ENCODE measurements around the gene GRB10. TPM values are rescaled to one million over a fixed set of nuclear protein-coding genes. Genes with fewer than 3 reads are reported as not detected.

Gene GRB10
- total and polyA plus RNA-seq, 2 donors = 42.3 to 44.3 TPM

DNA sequence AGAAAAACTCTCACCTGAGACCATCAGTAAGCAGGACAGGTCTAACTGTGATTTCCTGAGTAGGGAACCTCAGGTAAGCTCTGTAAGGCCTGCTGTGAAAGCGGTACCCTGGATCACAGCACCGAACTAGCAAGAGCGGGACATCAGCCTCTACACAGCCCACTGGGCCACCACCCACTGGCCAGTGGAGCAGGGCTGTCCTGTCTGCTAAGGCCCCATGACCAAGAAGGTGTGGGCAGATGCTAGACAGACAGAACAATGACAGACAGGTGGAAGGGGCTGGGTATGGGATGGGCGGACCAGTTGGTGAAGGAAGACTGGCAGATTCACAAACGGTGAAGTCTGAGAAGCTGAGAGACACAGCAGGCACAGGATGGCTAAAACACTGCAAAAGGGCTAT lies 138.1 kb downstream of the GRB10 start:
- WGBS = 84% methylated on average over 5 of the region's 5 CpGs
- Histone ChIP-seq H3K4me3 (ENCODE audit: low read depth, low read length) (no peak overlapping the region), H3K27ac (ENCODE audit: low read depth) (no peak overlapping the region), H3K4me1 (ENCODE audit: insufficient read depth) (no peaks in the 10 kb centered on the region), H3K36me3 (ENCODE audit: insufficient read depth) (no peaks in the 10 kb centered on the region)
- DNase-seq (ENCODE audit: extremely low spot score) = no peak

DNA sequence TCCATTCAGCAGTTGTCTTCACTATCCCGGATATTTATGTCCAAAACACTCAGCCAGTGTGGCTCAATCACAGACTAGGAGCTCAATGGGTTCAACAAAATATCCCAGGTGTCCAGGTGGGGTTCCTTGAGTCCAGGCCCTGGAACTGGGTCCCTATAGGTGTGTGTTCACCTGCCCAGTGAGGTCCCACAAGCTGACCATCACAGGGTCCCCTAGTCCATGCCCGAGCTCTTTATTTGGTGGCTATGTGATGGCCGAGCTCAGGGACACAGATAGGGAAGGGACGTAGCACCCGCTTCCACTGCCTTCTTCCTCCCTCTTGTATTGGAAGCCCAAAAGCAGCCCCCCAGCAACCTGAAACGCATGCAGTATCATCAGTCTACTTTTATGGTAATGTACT lies 138.6 kb downstream of the GRB10 start:
- Histone ChIP-seq H3K36me3 (ENCODE audit: insufficient read depth) (no peaks in the 10 kb centered on the region), H3K4me3 (ENCODE audit: low read depth, low read length) (no peak overlapping the region), H3K4me1 (ENCODE audit: insufficient read depth) (no peaks in the 10 kb centered on the region), H3K27ac (ENCODE audit: low read depth) (no peak overlapping the region)
- WGBS = 91% methylated on average over 6 of the region's 6 CpGs
- DNase-seq (ENCODE audit: extremely low spot score) = no peak

DNA sequence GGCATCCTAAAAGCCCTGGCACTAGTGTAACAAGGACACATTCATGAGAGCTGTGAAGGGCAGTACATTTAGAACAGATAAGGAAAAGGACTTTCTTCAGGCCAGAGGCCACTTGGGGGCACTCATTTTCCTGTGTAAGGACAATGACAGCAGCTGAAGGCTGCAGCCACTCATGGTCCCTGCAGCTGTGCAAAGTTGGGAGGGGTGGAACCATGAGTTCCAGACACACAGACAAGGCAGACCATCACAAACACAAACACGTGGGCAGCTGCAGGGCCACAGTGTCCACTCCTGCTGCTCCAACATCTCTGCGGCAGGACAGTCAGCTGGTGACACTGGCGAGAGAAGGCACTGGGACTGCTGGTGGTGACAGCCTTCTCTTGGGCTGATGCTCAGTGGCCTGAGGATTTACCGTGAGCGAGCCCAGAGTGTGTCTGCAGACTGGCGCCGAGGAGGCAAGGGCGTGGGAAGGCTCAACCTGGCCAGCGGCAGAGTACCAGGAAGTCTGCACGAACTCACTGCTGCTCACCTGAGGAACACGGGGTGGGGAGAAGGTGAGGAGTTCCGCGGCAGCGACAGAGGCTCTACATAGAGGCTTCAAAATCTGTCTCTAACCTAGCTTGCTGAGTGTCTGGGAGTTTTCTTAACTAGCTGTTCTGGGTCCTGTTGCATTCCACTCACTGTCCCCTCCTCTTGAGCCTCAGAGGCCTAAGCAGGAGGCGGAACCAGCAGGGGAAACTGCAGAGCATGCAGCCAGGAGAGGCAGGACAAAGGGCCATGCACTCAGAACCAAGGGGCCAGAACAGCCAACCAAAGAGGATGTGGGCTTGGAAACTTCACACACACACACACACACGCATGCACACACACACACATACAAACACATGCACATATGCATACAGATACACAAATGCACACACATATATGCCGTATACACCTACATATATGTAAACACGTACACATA lies 141.0 kb downstream of the GRB10 start:
- no peak overlapping the region for H3K4me3 ChIP-seq (ENCODE audit: low read depth, low read length)
- H3K27ac ChIP-seq (ENCODE audit: low read depth) = no peak overlapping the region
- no peaks in the 10 kb centered on the region for H3K4me1 ChIP-seq (ENCODE audit: insufficient read depth)
- no peak for DNase-seq (ENCODE audit: extremely low spot score)
- no peaks in the 10 kb centered on the region for H3K36me3 ChIP-seq (ENCODE audit: insufficient read depth)
- 89% methylated on average over 18 of the region's 18 CpGs for WGBS

DNA sequence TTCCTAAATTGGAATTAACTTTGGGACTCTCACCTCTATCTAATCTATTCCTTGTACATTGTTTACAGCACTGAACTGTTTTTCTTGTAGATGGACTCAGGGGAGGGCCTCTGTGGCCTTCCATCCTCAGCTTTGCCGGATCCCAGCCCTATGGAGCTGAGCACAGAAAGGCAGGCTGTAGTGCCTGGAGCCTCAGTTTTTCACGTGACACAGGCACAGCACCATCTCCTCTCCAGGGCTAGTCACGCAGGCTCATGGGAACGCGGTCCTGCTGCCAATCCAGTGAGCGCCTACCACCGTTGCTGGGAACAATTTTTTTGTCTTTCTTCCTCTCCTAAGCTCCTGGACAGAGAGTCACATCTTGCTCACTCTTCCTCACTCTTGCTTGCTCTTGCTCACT lies 141.9 kb downstream of the GRB10 start:
- H3K4me1 ChIP-seq (ENCODE audit: insufficient read depth) = no peaks in the 10 kb centered on the region
- no peaks in the 10 kb centered on the region for H3K36me3 ChIP-seq (ENCODE audit: insufficient read depth)
- DNase-seq (ENCODE audit: extremely low spot score) = no peak
- no peak overlapping the region for H3K4me3 ChIP-seq (ENCODE audit: low read depth, low read length)
- no peak overlapping the region for H3K27ac ChIP-seq (ENCODE audit: low read depth)
- 80% methylated on average over 7 of the region's 7 CpGs for WGBS

DNA sequence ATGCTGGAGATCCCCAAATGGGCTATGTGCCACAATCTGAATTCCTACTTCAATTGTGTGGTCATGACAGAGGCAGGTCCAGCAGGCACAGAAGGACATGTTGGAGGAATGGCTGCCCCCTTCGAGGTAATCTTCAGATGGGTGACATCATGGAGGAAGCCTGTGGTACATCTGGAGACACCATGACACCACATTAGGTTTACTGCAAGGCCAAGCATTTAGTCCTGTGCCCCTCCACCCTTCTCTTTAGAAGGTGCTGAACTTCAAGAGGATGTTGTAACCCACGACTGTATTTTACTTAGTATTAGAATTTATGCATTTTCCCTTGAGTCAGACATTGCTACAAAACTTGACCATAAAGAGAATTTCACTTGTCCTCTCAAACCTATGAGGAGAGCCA lies 142.4 kb downstream of the GRB10 start:
- Histone ChIP-seq H3K36me3 (ENCODE audit: insufficient read depth) (no peaks in the 10 kb centered on the region), H3K27ac (ENCODE audit: low read depth) (no peak overlapping the region), H3K4me3 (ENCODE audit: low read depth, low read length) (no peak overlapping the region), H3K4me1 (ENCODE audit: insufficient read depth) (no peaks in the 10 kb centered on the region)
- DNase-seq (ENCODE audit: extremely low spot score) = no peak
- WGBS = 77% methylated on average over 2 of the region's 2 CpGs

DNA sequence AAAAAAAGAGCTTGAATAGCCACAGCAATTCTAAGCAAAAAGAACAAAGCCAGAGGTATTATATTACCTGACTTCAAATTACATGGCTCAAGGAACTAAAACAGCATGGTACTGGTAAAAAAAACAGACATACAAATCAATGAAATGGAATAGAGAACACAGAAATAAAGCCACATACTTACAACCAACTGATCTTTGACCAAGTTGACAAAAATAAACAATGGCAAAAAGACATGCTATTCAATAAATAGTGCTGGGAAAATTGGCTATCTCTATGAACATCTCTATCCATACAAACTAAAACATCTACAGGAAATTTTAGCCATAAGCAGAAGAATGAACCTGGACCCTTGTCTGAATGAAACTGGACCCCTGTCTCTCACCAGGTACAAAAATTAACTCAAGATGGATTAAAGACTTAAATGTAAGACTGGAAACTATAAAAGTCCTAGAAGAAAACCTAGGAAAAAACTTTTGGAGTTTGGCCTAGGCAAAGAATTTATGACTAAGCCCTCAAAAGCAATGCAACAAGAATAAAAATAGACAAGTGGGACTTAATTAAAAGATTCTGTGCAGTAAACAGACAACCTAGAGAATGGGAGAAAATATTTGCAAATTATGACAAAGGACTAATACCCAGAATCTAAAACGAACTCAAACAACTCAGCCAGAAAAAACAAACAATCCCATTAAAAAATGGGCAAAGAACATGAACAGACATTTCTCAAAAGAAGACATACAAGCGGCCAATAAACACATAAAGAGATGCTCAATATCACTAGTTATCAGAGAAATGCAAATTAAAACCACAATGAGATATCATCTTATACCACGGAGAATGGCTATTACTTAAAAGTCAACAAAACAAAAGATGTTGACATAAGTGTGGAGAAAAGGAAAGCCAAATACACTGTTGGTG lies 144.7 kb downstream of the GRB10 start:
- Histone ChIP-seq H3K27ac (ENCODE audit: low read depth) (no peak overlapping the region), H3K4me1 (ENCODE audit: insufficient read depth) (no peaks in the 10 kb centered on the region), H3K4me3 (ENCODE audit: low read depth, low read length) (no peak overlapping the region), H3K36me3 (ENCODE audit: insufficient read depth) (no peaks in the 10 kb centered on the region)
- WGBS = 59% methylated on average over 3 of the region's 3 CpGs
- DNase-seq (ENCODE audit: extremely low spot score) = no peak

DNA sequence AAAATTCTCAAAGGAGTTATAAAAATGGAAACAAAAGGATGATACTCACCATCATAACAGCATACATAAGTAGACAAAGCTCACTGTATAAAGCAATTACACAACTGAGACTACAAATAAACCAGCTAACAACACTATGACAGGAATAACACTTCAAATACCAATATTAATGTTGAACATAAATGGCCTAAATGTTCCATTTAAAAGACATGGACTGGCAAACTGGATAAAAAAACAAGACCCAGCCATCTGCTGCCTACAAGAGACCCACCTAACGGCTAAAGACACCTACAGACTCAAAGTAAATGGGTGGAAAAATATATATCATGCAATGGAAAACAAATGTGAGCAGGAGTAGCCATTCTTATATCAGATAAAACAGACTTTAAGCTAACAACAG lies 148.3 kb downstream of the GRB10 start:
- no peaks in the 10 kb centered on the region for H3K4me1 ChIP-seq (ENCODE audit: insufficient read depth)
- 97% methylated on average over 1 of the region's 1 CpG for WGBS
- DNase-seq (ENCODE audit: extremely low spot score) = no peak
- H3K27ac ChIP-seq (ENCODE audit: low read depth) = no peak overlapping the region
- no peaks in the 10 kb centered on the region for H3K36me3 ChIP-seq (ENCODE audit: insufficient read depth)
- no peak overlapping the region for H3K4me3 ChIP-seq (ENCODE audit: low read depth, low read length)

DNA sequence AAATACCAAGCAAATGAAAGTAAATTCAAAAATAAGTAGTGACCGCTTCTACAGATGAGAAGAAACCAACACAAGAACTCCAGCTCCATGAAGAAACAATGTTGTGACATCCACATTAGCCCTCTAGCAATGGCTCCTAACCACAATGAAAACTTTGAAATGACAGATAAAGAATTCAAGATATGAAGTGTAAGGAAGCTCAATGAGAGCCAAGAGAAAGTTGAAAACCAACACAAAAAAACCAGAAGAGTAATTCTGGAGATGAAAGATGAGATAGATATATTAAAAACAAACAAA lies 149.3 kb downstream of the GRB10 start:
- 95% methylated on average over 1 of the region's 1 CpG for WGBS
- Histone ChIP-seq H3K4me1 (ENCODE audit: insufficient read depth) (no peaks in the 10 kb centered on the region), H3K36me3 (ENCODE audit: insufficient read depth) (no peaks in the 10 kb centered on the region), H3K4me3 (ENCODE audit: low read depth, low read length) (no peak overlapping the region), H3K27ac (ENCODE audit: low read depth) (no peak overlapping the region)
- no peak for DNase-seq (ENCODE audit: extremely low spot score)

DNA sequence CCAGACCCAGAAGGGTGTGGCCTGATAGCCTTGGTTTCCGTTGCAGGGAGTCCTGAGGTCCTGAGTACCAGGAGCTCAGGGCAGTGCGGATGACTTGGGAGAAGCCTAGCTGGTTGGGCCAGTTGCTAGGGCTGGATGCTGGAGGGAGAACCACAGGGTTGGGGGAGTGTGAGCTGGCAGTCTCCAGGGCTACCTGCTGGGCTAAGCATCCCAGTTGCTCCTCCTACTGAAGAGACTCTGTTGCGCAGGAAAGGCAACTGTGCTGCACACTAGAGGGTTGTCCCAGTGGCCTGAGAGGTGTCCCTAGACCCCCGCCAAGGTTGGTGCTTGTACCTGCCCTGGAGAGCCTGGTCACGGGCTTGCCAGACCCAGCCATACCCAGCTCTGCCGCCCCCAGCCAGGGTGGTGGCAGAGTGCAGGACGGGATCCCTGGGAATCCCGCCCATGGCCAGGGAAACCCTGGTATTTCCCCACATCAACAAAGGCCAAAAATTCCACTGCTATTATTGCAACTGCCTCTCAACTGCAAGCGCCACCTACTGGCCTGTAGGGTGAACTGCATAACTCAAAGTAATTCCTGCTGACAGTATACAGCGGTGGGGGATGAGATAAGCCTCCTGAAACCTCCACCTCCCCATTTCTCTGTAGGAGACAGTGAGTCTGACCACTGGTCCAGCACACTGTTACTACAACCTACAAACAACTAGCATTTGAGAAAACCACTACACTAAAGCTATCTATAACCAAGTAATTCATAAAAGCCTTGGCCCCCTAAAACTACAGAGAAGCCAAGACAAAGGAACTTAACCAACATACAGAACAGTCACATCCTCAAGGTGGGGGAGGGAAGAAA lies 149.9 kb downstream of the GRB10 start:
- no peak overlapping the region for H3K4me3 ChIP-seq (ENCODE audit: low read depth, low read length)
- no peaks in the 10 kb centered on the region for H3K36me3 ChIP-seq (ENCODE audit: insufficient read depth)
- DNase-seq (ENCODE audit: extremely low spot score) = no peak
- H3K27ac ChIP-seq (ENCODE audit: low read depth) = no peak overlapping the region
- no peaks in the 10 kb centered on the region for H3K4me1 ChIP-seq (ENCODE audit: insufficient read depth)
- 81% methylated on average over 10 of the region's 10 CpGs for WGBS

DNA sequence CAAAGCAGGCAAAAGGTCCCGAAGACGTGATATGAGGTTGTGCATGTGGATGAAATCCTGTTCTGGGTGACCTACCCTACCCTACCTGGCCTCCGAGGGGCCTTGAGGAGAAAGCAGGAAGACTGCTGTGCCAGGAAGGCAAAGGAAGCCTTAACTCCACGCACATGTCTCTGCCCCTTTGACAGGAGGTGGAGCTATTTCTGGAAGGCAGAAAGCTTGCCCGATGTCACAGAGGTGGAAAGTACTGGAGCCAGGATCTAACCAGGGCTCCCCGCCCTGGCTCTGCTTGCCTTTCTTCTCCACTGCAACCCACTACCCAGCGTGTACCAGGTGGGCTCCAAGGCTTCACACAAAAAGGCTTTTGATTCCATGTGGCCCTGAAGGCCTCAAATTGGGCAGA lies 151.1 kb downstream of the GRB10 start:
- Histone ChIP-seq H3K27ac (ENCODE audit: low read depth) (no peak overlapping the region), H3K4me1 (ENCODE audit: insufficient read depth) (no peaks in the 10 kb centered on the region), H3K4me3 (ENCODE audit: low read depth, low read length) (no peak overlapping the region), H3K36me3 (ENCODE audit: insufficient read depth) (no peaks in the 10 kb centered on the region)
- WGBS = 78% methylated on average over 7 of the region's 7 CpGs
- DNase-seq (ENCODE audit: extremely low spot score) = no peak

DNA sequence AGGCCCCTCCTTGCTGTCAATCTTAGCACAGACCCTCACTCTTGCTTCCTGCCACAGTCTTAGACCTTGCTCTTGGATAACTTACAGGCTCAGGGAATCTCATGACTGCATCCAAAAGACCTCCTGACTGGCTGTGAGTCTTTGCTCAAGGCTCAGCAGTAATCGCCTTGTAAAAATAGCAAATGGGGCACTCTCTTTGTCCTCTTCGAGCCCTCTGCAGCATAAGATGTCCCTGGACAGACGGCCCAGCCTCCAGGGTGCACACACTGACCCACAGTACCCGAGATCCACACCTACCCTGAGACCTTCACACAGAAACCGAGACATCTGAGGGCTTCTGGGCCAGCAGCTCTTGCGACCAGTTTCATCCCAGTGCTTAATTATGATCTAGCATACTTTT lies 151.6 kb downstream of the GRB10 start:
- 70% methylated on average over 6 of the region's 6 CpGs for WGBS
- Histone ChIP-seq H3K4me3 (ENCODE audit: low read depth, low read length) (no peak overlapping the region), H3K27ac (ENCODE audit: low read depth) (no peak overlapping the region), H3K36me3 (ENCODE audit: insufficient read depth) (peaks cover 3% of the 10 kb centered on the region), H3K4me1 (ENCODE audit: insufficient read depth) (no peaks in the 10 kb centered on the region)
- no peak for DNase-seq (ENCODE audit: extremely low spot score)

DNA sequence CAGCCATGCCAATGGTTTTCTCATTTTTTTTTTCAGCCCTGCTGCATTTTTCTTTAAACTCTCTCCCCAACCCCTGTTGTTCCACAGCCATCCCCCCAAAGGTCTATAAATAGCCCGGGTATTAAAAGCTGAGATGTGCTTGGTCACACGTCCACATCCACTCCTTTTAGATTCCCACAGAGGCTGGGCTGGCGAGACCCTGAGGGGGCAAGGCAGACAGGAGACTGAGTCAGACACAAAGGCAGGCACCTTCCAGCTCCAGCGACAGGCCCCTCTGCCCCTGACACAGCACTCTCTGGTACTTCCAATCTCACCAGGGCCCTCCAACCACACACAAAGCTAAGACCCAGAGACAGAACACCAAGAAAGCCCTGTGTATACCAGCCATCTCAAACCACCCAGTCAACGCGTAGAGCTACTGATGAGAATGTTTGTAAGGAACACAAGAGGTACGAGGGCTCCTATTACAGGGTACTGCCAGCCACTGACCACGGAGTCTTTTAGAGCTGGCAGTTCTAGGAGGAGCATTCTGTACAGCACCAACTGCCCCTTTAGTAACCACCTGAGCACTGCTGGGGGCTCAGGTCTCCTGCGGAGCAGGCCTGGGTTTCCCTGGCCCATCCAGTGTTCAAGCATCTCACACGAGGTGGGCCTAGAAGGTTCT lies 153.3 kb downstream of the GRB10 start:
- WGBS = 78% methylated on average over 10 of the region's 10 CpGs
- Histone ChIP-seq H3K4me3 (ENCODE audit: low read depth, low read length) (no peak overlapping the region), H3K36me3 (ENCODE audit: insufficient read depth) (peaks cover 4% of the 10 kb centered on the region), H3K27ac (ENCODE audit: low read depth) (no peak overlapping the region), H3K4me1 (ENCODE audit: insufficient read depth) (no peaks in the 10 kb centered on the region)
- no peak for DNase-seq (ENCODE audit: extremely low spot score)

Measured in urinary bladder (tissue), 4 donors.